Measurements from ENCODE around the gene FGD3. TPM values are rescaled to one million over a fixed set of nuclear protein-coding genes. Genes with fewer than 3 reads are reported as not detected.

FGD3 gene
- total and polyA plus RNA-seq, 2 of the 8 experiments (the other 6 are each of a cell fraction or from before 2014, with no cell fraction given) = 1.4 to 1.9 TPM

GRCh38 chr9:92952906-92953610 lies 5.7 kb downstream of the FGD3 start:
- H3K4ac ChIP-seq (replicated peaks; ENCODE audit: insufficient read length, low read depth, low read length) = no peak overlapping the region
- H3K14ac ChIP-seq (ENCODE audit: insufficient read length) = no peak overlapping the region
- 90% methylated on average over 9 of the region's 9 CpGs; no CpG with 5 or more reads in 1 of the 2 experiments for WGBS, 2 experiments (ENCODE audit: extremely low coverage in 1 of 2, insufficient coverage in 1 of 2, insufficient read length in 1 of 2, insufficient replicate concordance in 2 of 2, low coverage in 1 of 2, low lambda C conversion rate in 2 of 2, missing lambda C conversion rate in 1 of 2)
- H4K8ac ChIP-seq (ENCODE audit: extremely low read depth, insufficient read depth, low read length) = no peak overlapping the region
- no peak overlapping the region for H2BK15ac ChIP-seq (ENCODE audit: low read length)
- no peak overlapping the region for H3K27ac ChIP-seq (ENCODE audit: low read depth, low read length)
- TF ChIP-seq TEAD4 (IDR thresholded peaks at IDR 0.05; ENCODE audit: low read depth, low read length) (no peak), SAP30 (IDR thresholded peaks at IDR 0.05; ENCODE audit: insufficient read depth, insufficient replicate concordance, low read length) (no peak), EZH2 (IDR thresholded peaks at IDR 0.05; ENCODE audit: low read depth, low read length, severe bottlenecking) (no peak), YY1 (IDR thresholded peaks at IDR 0.05; ENCODE audit: low read depth, low read length) (no peak), SP4 (IDR thresholded peaks at IDR 0.05; ENCODE audit: low read length) (no peak)
- H3K9ac ChIP-seq (replicated peaks in 1 of 4; ENCODE audit: extremely low read depth in 1 of 4, low read depth in 3 of 4, low read length in 3 of 4) = no peak overlapping the region
- H3K4me3 ChIP-seq (ENCODE audit: extremely low read depth in 1 of 4, insufficient read depth in 2 of 4, low read depth in 3 of 4, low read length in 4 of 4) = no peak overlapping the region
- H2BK20ac ChIP-seq (ENCODE audit: low read length) = no peak overlapping the region
- no peak overlapping the region for H4K5ac ChIP-seq (ENCODE audit: insufficient read length, low read depth, low read length)
- no peak for FAIRE-seq
- no peak overlapping the region for H3K23ac ChIP-seq (ENCODE audit: insufficient read length)
- no peaks in the 10 kb centered on the region for H4K20me1 ChIP-seq (replicated peaks in 1 of 2; ENCODE audit: control insufficient read depth in 1 of 2, insufficient read depth in 2 of 2, low read length in 2 of 2)
- DNase-seq (ENCODE audit: low read depth in 1 of 2, low spot score in 2 of 2) = no peak
- no peak overlapping the region for H2BK120ac ChIP-seq (replicated peaks; ENCODE audit: low read depth, low read length)
- POLR2A ChIA-PET (ENCODE audit: partially characterized antibody) = interaction anchor here (0.7 kb wide), 1 partner anchor 254 kb away, joined by 4 read pairs; no protein-coding TSS in a partner anchor
- H3K79me1 ChIP-seq (ENCODE audit: low read depth, low read length) = no peaks in the 10 kb centered on the region
- H3K4me1 ChIP-seq (replicated peaks in 1 of 4; ENCODE audit: control insufficient read depth in 3 of 4, insufficient read depth in 4 of 4, low read length in 3 of 4) = no peaks in the 10 kb centered on the region
- no peaks in the 10 kb centered on the region; a peak in 1 of 7 replicates for H3K27me3 ChIP-seq (replicated peaks in 1 of 4; ENCODE audit: control insufficient read depth in 3 of 4, extremely low read depth in 1 of 4, insufficient read depth in 3 of 4, low read length in 3 of 4)
- H3K36me3 ChIP-seq (ENCODE audit: control insufficient read depth in 2 of 4, insufficient read depth in 4 of 4, low read length in 3 of 4) = no peaks in the 10 kb centered on the region
- no peak overlapping the region for H3K18ac ChIP-seq (ENCODE audit: extremely low read depth, low read length)
- no peak overlapping the region for H2BK5ac ChIP-seq (ENCODE audit: low read depth, low read length)
- no peak overlapping the region for H4K91ac ChIP-seq (replicated peaks; ENCODE audit: insufficient read length, low read length)
- no peaks in the 10 kb centered on the region for H3K23me2 ChIP-seq (ENCODE audit: low read depth, low read length)
- no peak overlapping the region for H2AFZ ChIP-seq (ENCODE audit: low read length)
- H3K79me2 ChIP-seq (ENCODE audit: control insufficient read depth in 1 of 2, insufficient read depth in 2 of 2, low read length in 2 of 2) = no peaks in the 10 kb centered on the region
- no peak overlapping the region for H3K56ac ChIP-seq (replicated peaks; ENCODE audit: insufficient read length, low read depth, low read length)
- H3K9me3 ChIP-seq (ENCODE audit: insufficient read depth in 2 of 2, low read depth in 1 of 2, low read length in 1 of 2) = no peaks in the 10 kb centered on the region
- no peak overlapping the region for H2AK5ac ChIP-seq (ENCODE audit: low read depth, low read length)
- CTCF ChIA-PET (ENCODE audit: partially characterized antibody) = interaction anchor here (0.5 to 3.5 kb wide), 5 partner anchors 27 to 184 kb away, joined by 3 to 18 read pairs (median 4); no protein-coding TSS in a partner anchor
- H3K4me2 ChIP-seq (ENCODE audit: insufficient read depth in 1 of 2, low read depth in 2 of 2, low read length in 2 of 2) = no peak overlapping the region
- no peak overlapping the region for H2BK12ac ChIP-seq (ENCODE audit: low read depth, low read length)

Measured in H1 (cell line).